Right ventricle myocardium superior (tissue), 1 donor: ENCODE results near the gene FAM25G. TPM values are rescaled to one million over a fixed set of nuclear protein-coding genes. Genes with fewer than 3 reads are reported as not detected.
A peak's percentile ranks its signal among the peaks of the same experiment; 100 is the strongest.
"Not testable (repeated sequence)": the region's sequence is repeated elsewhere in the genome, so short reads cannot be mapped to it uniquely, and the experiment has no call there.

Experiments
- ATAC-seq: fragments of 200-7000 bp; cut with Tn5 transposase; one replicate; pipeline ENCODE4 v1.9.1; 2020; ENCODE audit warnings: mild to moderate bottlenecking; ENCODE audit not compliant: poor library complexity
- DNase-seq: peaks from one replicate; pipeline ENCODE4 v3.0.0-alpha.2; 2020
- intact Hi-C: fragments of 100-400 bp; cut with DNase I; formaldehyde crosslinking; loops from one replicate; pipeline ENCODE4 v1.11.2; 2022
- total RNA-seq: library from RNA; stranded (reverse); fragmentation: NEBNext Ultra II Directional; extraction: Animal tissue kit (Norgen Biotek cat#: 25700); gene quantifications from one replicate; pipeline ENCODE4 v1.2.1, GENCODE V29; 2021
- donor health status: DM: no; HTN: yes; CAD: no; lungs with severe emphysema.

FAM25G gene
- total RNA-seq, 1 donor from 2014 or later: not detected

DNA sequence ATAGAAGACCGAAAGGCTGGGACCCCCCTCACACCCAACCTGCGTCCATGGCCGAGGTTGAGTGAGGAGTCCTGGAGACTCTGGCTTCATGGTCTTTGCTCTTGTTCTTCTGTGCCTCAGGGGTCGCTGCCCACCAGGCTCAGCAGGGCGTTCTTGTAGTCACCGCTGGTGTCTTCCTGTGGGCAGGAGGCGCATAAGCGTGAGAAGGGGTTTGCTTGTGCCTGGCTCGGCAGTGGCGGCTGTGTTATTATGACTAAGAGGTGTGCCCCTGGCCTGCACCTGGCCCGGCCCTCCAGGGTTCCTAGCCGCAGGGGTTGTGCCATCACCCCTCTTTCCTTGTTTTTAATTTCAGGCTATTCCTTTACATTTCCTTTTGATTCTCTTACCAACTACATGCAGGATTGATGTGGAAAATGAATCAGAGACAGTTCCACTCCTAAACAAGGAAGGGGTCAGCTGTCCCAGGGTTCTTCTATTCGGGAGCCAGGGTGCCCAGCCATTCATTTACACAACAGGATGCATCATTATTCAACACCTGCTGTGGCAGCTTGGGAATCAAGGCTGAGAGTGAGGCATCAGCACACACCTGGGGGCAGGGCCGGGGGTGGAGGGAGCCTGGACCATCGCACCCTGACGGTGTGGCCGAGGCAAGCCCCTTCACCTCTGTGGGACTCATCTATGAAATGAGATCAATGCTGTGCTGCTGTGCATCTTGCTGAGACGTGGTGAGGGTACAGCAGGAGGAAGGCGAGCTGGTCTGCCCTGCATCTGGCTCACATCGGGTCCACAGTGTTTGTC, 22.6 kb downstream of the FAM25G start:
- DNase-seq, ATAC-seq, intact Hi-C loops: not testable (repeated sequence)

GRCh38 chr10:47467957-47468356, 23.5 kb downstream of the FAM25G start:
- intact Hi-C loops, ATAC-seq, DNase-seq: not testable (repeated sequence)

DNA sequence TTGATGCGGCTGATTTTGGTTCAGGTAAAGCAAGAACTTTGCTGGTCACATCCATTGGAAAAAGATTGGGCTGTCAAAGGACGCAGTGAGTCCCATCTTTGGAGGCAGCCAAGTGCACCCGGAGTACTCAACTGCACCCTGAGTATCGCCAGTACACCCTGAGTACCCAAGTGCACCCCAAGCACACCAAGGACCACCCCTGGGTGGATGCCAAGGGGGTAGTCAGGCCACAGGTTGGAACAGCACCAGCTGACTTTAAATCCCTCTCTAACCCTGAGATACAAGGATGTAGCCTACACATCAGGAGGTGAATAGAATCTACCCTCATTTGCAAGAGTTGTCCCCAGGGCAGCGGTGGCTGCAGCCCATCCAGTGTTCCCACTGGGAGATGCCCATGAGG, 24.0 kb downstream of the FAM25G start:
- intact Hi-C loops, ATAC-seq: not testable (repeated sequence)
- peak; percentile 15 for DNase-seq

DNA sequence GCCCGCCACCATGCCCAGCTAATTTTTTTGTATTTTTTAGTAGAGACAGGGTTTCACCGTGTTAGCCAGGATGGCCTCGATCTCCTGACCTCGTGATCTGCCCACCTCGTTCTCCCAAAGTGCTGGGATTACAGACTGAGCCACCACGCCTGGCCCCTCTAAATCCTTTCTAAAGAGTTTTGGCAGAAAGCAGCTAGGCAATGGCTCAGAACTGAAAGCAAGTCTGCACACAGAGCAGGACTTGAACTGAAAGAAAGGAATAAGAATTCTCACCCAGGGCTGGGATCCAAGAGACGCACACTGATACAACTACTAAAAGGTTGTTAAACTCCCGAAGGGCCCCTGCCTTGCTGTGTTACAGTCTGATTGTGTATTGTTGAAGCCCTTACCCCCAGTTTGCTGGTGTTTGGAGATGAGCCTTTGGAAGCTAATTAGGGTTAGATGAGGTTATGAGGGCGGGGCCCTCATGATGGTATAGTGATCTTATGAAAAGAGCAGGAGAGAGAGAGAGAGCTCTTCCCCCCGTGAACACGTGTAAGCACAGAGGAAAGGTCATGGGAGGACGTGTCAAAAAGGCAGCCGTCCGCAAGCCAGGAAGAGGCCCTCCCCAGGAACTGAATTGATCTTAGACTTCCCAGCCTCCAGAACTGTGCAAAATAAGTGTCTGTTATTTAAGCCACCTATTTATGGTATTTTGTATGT, 26.1 kb downstream of the FAM25G start:
- intact Hi-C loops, ATAC-seq: not testable (repeated sequence)
- DNase-seq: peak; percentile 6

GRCh38 chr10:47462577-47463358, 28.7 kb downstream of the FAM25G start:
- intact Hi-C loops, ATAC-seq, DNase-seq: not testable (repeated sequence)

- intact Hi-C loops: not testable (repeated sequence)
- peak; percentile 96 for ATAC-seq
- peak; percentile 62 for DNase-seq
Measured at GRCh38 chr10:47461261-47461687, 30.2 kb downstream of the FAM25G start.

DNA sequence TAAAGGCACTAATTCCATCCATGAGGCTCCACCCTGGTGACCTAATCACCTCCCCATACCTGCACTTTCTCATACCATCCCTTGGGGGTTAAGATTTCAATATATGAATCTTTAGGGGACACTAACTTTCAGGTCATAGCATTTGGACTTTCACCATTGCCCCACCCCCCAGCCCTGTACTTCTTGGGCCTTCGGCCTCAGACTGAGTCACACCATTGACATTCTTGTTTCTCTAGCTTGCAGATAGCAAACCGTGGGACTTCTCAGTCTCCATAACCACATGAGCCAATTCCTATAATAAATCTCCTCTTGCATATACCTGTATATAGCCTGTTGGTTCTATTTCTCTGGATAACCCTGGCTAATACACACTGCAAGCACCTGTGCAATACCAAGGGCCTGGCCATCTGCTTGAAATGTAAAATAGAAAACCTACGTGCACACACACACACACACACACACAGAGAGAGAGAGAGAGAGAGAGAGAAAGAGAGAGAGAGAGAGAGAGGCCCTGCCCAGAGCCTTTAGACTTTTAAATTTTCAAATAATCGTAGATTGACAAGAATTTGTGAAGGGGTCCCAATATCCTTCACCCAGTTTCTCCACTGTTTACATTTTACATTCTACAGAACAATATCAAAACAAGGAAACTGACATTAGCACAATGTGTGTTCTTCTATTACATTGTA, 32.9 kb downstream of the FAM25G start:
- DNase-seq (no peak), ATAC-seq (no peak)
- intact Hi-C loops: no loop called here

DNA sequence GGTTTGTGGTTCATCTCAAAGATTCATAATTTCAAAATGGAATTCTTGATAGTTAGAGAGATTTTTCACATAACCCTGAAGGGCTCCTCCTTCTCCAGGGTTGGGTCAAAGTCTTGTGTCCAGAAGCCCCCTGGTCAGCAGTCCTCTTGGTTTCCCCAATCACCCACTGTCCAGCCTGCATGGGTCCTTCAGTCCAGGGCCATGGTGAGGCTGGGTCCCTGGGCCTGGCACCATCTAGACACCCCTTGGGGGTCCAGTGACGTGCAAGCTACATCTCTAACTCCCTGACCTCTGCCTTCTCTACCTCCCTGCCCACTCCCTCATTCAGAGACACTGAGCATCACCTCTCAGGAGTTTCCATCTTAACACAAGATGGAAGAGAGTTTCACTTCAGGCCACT, 33.7 kb downstream of the FAM25G start:
- DNase-seq (no peak), ATAC-seq (no peak)
- intact Hi-C loops: no loop called here

GRCh38 chr10:47457528-47457820, 34.0 kb downstream of the FAM25G start:
- ATAC-seq (no peak), DNase-seq (no peak)
- intact Hi-C loops: no loop called here

DNA sequence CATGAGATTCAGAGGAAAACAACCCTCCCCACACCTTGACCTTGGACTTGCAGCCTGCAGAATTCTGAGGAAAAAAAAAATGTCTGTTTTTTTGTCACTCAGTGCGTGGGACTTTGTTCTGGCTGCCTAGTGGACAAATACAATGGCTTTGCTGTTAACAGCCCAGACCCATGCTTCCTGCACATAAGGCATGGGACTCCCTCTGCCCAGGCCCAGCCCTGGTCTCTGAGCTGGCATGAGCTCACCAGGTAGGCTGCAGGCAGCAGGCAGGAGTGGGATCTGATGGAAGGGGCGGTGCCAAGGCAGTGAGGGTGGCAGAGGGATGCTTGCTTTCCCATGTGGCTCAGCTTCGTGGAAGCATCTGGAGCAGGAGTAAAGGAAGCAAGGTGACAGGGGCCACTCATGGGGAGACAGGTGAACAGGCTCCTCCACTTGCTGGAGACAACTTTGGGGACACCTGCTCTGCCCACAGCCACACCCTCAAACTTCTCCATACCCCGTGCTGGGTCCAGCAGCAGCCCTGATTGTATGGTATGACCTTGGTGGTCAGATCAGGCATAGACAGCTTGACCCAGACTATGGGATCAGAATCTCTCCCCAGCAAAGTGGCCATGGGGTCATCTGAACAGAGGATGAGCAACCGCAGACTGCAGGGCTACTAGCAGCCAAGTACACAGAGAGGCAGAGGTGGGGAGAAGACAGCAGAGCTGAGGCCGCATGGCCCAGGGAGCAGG, 34.5 kb downstream of the FAM25G start:
- ATAC-seq (no peak), DNase-seq (no peak)
- intact Hi-C loops: no loop called here

- intact Hi-C loops: no loop called here
- DNase-seq: no peak
- no peak for ATAC-seq
Measured at GRCh38 chr10:47456079-47456785, 35.3 kb downstream of the FAM25G start.

- ATAC-seq, intact Hi-C loops, DNase-seq: not testable (repeated sequence)
Measured at GRCh38 chr10:47455350-47456078, 36.0 kb downstream of the FAM25G start.

GRCh38 chr10:47454780-47455058, 36.8 kb downstream of the FAM25G start:
- intact Hi-C loops: no loop called here
- DNase-seq (no peak), ATAC-seq (no peak)

DNA sequence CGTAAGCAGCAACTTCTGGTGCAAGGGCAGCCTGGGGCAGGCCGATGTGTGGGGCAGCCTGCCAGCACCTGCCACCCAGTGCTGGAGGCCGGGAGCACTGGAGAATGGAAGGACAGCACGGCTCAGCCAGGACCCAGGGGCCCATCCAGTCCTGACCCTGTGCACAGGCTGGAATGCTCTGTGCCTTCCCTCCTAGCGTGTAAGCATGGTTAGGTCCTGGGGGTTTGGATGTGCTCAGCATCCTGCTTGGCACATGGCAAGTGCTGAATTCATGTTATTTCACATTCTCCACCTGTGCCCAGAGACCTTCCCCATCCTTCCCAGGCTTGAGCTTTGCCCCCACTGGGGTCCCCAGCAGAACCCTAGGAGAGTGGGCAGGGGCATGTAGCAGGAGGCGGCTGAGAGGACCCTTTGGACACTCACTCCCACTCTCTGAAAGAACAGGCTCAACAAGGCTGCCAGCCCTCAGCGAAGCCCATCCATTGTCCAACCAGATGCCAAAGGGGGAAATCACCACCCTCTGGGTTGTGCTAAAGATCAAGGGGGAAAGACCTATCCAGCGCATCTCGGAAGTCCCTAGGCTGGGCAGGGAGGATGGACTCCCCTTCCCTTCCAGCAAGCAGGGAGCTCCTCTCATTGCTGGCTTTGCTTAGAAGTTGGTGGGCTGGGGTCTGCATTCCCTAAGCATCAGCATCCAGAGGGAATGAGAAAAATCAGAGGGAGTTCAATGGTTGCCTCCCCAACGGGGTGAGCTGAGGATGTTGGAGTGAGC, 37.3 kb downstream of the FAM25G start:
- DNase-seq: no peak
- ATAC-seq: no peak
- intact Hi-C loops: no loop called here

GRCh38 chr10:47453141-47454007, 38.1 kb downstream of the FAM25G start:
- intact Hi-C loops: no loop called here
- DNase-seq (no peak), ATAC-seq (no peak)
